IMR-90 (cell line): ENCODE results near the gene BPNT1. TPM values are rescaled to one million over a fixed set of nuclear protein-coding genes. Genes with fewer than 3 reads are reported as not detected.

Experiments
- BHLHE40 ChIP-seq: fragments of 150-350 bp; IDR thresholded peaks from 2 replicates; pipeline ENCODE4 v1.6.1; 2016; ENCODE audit warnings: mild to moderate bottlenecking, low read depth, low read length
- MAFK ChIP-seq: IDR thresholded peaks from 2 replicates; pipeline ENCODE4 v1.6.1; 2012; ENCODE audit warnings: low read depth, low read length, improper control_type of control experiment
- MXI1 ChIP-seq: IDR thresholded peaks from 2 replicates; pipeline ENCODE4 v1.6.1; 2012; ENCODE audit warnings: low read depth, mild to moderate bottlenecking, low read length, moderate library complexity, borderline replicate concordance
- polyA plus RNA-seq, 3 experiments: library from polyadenylated mRNA; depleted of rRNA; stranded (reverse); fragments of >200 nt; gene quantifications; 2 replicates each; pipeline ENCODE4 v1.2.3, GENCODE V29; 2012; ENCODE audit warnings: low replicate concordance in 1 of 3
- total RNA-seq: library from RNA; depleted of rRNA; stranded (reverse); fragments of >200 nt; gene quantifications from 2 replicates; pipeline ENCODE4 v1.2.3, GENCODE V29; 2012

The BPNT1 gene
- total and polyA plus RNA-seq, 2 of the 4 experiments (the other 2 are of a cell fraction), result 31.7 to 38.2 TPM

GRCh38 chr1:220046052-220046930 is 43.3 kb downstream of the BPNT1 start, which contains the start of gene EPRS1 (continued):
- TF ChIP-seq MXI1 (peak; percentile 65; the same call in 1 of the 2 replicates), BHLHE40 (peak; percentile 65; the same call in 1 of the 2 replicates), MAFK (peak; percentile 81)
